Measurements from ENCODE around the gene IGFL1. TPM values are rescaled to one million over a fixed set of nuclear protein-coding genes. Genes with fewer than 3 reads are reported as not detected.
"Not testable (repeated sequence)": the region's sequence is repeated elsewhere in the genome, so short reads cannot be mapped to it uniquely, and the experiment has no call there.

Gene IGFL1
- polyA plus RNA-seq (2013, experiment 1 of 2; ENCODE audit: insufficient read length) = not detected
- not detected for polyA plus RNA-seq (2013, experiment 2 of 2; ENCODE audit: insufficient read length)

- no peak for DNase-seq
Observed at GRCh38 chr19:46229442-46229841, at the start of gene IGFL1. Gene IGFL1, plus strand, starts transcription at chr19:46229742. Its CDS starts 33 bp downstream, at chr19:46229775.

GRCh38 chr19:46180701-46181387 lies 48.7 kb upstream of the IGFL1 start:
- DNase-seq = peak; percentile 68

GRCh38 chr19:46181388-46181779 lies 48.2 kb upstream of the IGFL1 start:
- peak; percentile 26 for DNase-seq

GRCh38 chr19:46182476-46182875 lies 47.1 kb upstream of the IGFL1 start:
- DNase-seq = no peak

GRCh38 chr19:46184775-46185710 lies 44.5 kb upstream of the IGFL1 start:
- peak; percentile 81 for DNase-seq

- no peak for DNase-seq
Observed at GRCh38 chr19:46186101-46186716, 43.3 kb upstream of the IGFL1 start.

- no peak for DNase-seq
Observed at GRCh38 chr19:46186717-46187101, 42.8 kb upstream of the IGFL1 start.

GRCh38 chr19:46189971-46190888 lies 39.3 kb upstream of the IGFL1 start:
- no peak for DNase-seq

- no peak for DNase-seq
Observed at GRCh38 chr19:46191356-46191755, 38.2 kb upstream of the IGFL1 start.

GRCh38 chr19:46191972-46192371 lies 37.6 kb upstream of the IGFL1 start:
- DNase-seq = peak; percentile 14

- DNase-seq = not testable (repeated sequence)
Observed at GRCh38 chr19:46192626-46192991, 36.9 kb upstream of the IGFL1 start.

GRCh38 chr19:46192992-46193650 lies 36.4 kb upstream of the IGFL1 start:
- DNase-seq = peak; percentile 84

- DNase-seq = no peak
Observed at GRCh38 chr19:46193678-46194077, 35.9 kb upstream of the IGFL1 start.

- DNase-seq = no peak
Observed at GRCh38 chr19:46195104-46195503, 34.4 kb upstream of the IGFL1 start.

GRCh38 chr19:46195919-46196318 lies 33.6 kb upstream of the IGFL1 start:
- DNase-seq = not testable (repeated sequence)

GRCh38 chr19:46196410-46197124 lies 33.0 kb upstream of the IGFL1 start:
- DNase-seq = no peak

GRCh38 chr19:46197314-46198070 lies 32.0 kb upstream of the IGFL1 start:
- DNase-seq = no peak

GRCh38 chr19:46198756-46199155 lies 30.8 kb upstream of the IGFL1 start:
- DNase-seq = peak; percentile 32

- DNase-seq = no peak
Observed at GRCh38 chr19:46201454-46202310, 27.9 kb upstream of the IGFL1 start.
